ENCODE measurements around the gene ETFB. TPM values are rescaled to one million over a fixed set of nuclear protein-coding genes. Genes with fewer than 3 reads are reported as not detected.

ETFB gene
- total and polyA plus RNA-seq, 10 of the 15 experiments (the other 5 are each of a cell fraction or from before 2014, with no cell fraction given): 15.1 to 166 (median 87.8) TPM

DNA sequence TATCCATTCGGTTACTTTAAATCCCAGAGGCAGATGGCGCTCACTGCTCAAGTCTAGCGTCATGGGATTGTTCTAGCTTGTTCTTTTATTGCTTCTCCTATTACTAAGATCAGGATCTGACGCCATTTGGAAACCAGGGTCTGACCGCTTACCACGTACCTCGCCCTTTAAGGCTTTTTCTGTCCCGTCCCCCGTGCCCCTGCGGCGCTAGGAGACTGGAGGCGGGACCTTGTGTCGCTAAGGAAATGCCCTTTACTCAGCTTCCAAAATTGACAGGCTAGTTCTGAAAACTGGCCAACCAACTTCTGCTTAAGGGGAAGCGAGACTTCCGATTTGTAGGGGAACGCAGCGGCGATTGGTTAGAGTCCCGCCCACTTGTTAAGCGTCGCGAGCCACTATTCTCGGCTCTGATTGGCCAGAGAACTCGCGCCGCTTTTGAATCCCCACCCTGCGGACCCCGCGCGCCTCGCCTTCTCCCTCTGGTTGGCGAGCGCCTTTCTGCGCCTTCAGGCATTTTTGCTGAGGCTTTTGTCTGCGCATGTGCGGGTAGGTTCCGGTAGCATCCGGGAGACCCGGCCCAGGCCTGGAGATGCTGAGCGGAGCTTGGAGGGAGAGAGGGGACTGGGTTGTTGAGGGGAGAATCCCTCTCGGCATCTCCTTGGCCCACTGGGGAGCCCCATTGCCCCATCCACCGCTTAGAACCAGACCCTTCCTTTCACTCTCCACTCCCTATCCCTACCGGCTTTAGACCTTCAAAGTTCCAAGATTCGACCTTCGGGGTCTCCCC is 28.1 kb upstream of the ETFB start (continued):
- TF ChIP-seq, protein P1, sequence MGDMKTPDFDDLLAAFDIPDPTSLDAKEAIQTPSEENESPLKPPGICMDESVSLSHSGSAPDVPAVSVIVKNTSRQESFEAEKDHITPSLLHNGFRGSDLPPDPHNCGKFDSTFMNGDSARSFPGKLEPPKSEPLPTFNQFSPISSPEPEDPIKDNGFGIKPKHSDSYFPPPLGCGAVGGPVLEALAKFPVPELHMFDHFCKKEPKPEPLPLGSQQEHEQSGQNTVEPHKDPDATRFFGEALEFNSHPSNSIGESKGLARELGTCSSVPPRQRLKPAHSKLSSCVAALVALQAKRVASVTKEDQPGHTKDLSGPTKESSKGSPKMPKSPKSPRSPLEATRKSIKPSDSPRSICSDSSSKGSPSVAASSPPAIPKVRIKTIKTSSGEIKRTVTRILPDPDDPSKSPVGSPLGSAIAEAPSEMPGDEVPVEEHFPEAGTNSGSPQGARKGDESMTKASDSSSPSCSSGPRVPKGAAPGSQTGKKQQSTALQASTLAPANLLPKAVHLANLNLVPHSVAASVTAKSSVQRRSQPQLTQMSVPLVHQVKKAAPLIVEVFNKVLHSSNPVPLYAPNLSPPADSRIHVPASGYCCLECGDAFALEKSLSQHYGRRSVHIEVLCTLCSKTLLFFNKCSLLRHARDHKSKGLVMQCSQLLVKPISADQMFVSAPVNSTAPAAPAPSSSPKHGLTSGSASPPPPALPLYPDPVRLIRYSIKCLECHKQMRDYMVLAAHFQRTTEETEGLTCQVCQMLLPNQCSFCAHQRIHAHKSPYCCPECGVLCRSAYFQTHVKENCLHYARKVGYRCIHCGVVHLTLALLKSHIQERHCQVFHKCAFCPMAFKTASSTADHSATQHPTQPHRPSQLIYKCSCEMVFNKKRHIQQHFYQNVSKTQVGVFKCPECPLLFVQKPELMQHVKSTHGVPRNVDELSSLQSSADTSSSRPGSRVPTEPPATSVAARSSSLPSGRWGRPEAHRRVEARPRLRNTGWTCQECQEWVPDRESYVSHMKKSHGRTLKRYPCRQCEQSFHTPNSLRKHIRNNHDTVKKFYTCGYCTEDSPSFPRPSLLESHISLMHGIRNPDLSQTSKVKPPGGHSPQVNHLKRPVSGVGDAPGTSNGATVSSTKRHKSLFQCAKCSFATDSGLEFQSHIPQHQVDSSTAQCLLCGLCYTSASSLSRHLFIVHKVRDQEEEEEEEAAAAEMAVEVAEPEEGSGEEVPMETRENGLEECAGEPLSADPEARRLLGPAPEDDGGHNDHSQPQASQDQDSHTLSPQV (IDR thresholded peaks at IDR 0.05): no peak
- TF ChIP-seq GABPA (IDR thresholded peaks at IDR 0.05; ENCODE audit: low read depth) (peak; percentile 83), HDAC6 (IDR thresholded peaks at IDR 0.05; ENCODE audit: unreplicated experiment) (no peak), TBL1XR1 (IDR thresholded peaks at IDR 0.05; ENCODE audit: low read depth, low read length) (0 out of 2 replicates have a peak, but pooled peaks have one; percentile 46), NR2C2 (IDR thresholded peaks at IDR 0.05; ENCODE audit: borderline replicate concordance, control insufficient read depth, insufficient read length, low read depth) (no peak), CREM (IDR thresholded peaks at IDR 0.05; ENCODE audit: low read depth) (peak; percentile 73), KLF5 (IDR thresholded peaks at IDR 0.05; ENCODE audit: partially characterized antibody) (peak; percentile 24), ZNF217 (IDR thresholded peaks at IDR 0.05) (no peak), RBBP5 (conservative IDR thresholded peaks at IDR 0.05) (no peak), MTA2 (IDR thresholded peaks at IDR 0.05; ENCODE audit: low read depth) (no peak)
- TF ChIP-seq, protein P2, sequence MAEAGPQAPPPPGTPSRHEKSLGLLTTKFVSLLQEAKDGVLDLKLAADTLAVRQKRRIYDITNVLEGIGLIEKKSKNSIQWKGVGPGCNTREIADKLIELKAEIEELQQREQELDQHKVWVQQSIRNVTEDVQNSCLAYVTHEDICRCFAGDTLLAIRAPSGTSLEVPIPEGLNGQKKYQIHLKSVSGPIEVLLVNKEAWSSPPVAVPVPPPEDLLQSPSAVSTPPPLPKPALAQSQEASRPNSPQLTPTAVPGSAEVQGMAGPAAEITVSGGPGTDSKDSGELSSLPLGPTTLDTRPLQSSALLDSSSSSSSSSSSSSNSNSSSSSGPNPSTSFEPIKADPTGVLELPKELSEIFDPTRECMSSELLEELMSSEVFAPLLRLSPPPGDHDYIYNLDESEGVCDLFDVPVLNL (IDR thresholded peaks at IDR 0.05; ENCODE audit: low read depth, low read length): peak; percentile 97
